Measurements from ENCODE around the gene SHISA9. TPM values are rescaled to one million over a fixed set of nuclear protein-coding genes. Genes with fewer than 3 reads are reported as not detected.

SHISA9 gene
- total RNA-seq, 1 donor from 2014 or later, result not detected

DNA sequence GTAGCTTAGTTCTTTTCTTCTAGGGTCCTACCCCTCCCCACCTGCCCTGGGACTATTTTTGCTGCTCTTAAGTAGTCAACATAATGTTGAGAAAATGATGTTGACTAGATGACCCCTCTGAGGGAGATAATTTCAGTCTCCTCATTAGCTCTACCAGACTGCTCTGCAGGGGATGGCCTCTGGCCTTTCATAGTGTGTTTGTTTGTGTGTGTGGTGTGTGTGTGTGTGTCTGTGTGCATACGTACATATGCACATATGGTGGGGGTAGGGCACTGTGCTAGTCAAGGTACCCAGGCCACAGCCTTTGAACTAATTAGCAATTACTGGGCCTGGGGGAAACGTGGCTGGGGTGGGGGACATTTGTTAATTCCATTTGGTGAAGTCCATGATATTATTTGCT lies 254.0 kb downstream of the SHISA9 start:
- Histone ChIP-seq H3K36me3 (ENCODE audit: control insufficient read depth in 3 of 3, insufficient read depth in 3 of 3, low read length in 3 of 3) (no peaks in the 10 kb centered on the region), H3K27me3 (ENCODE audit: control insufficient read depth in 3 of 3, insufficient read depth in 3 of 3, low read length in 3 of 3) (no peaks in the 10 kb centered on the region), H3K4me3 (ENCODE audit: low read length in 3 of 3) (no peak overlapping the region), H3K9me3 (ENCODE audit: control insufficient read depth in 3 of 3, low read length in 3 of 3) (no peaks in the 10 kb centered on the region), H3K4me1 (ENCODE audit: control insufficient read depth in 3 of 3, insufficient read depth in 3 of 3, low read length in 3 of 3) (no peaks in the 10 kb centered on the region), H3K9ac (ENCODE audit: low read depth in 1 of 3, low read length in 3 of 3) (no peak overlapping the region), H3K27ac (ENCODE audit: low read depth, low read length) (no peak overlapping the region)

DNA sequence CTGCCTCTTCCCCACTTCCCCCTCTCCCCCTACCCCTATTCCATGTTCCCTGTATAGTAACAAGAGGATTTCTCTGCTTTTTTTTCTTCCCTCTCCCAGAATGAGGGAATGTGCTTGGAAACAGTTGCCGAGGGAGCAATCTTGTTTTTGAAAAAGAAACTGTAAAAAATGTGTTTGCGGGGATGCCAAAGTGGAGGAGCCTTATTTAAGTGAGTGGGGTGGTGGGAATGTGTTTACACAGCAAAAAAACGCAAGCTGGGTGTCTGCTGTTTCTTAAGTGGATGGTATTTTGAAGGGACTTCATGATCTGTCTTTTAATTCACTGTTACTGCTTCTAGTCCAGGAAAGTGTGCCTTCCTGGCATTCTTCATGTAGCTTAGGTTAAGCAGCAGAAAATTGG lies 254.4 kb downstream of the SHISA9 start:
- no peak overlapping the region for H3K4me3 ChIP-seq (ENCODE audit: low read length in 3 of 3)

DNA sequence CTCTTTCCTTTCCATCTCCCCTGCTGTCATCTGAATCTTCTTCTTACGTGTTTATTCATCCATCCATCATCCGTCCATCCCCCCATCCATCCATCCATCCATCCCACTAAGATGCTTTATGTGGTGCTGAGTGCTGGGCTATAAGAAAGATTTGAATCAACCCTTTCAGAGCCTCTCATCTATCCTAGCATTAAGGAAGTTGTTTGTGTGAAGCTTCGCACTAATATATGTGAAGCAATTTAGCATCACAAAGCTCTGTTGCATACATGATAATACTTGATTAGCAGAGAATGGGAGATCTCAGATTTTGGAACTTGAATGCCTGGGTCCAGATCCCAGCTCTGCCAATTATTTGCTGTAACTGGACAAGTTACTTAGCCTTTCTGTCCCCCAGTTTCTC lies 255.7 kb downstream of the SHISA9 start:
- Histone ChIP-seq H3K9me3 (ENCODE audit: control insufficient read depth in 3 of 3, low read length in 3 of 3) (no peaks in the 10 kb centered on the region), H3K4me1 (ENCODE audit: control insufficient read depth in 3 of 3, insufficient read depth in 3 of 3, low read length in 3 of 3) (no peaks in the 10 kb centered on the region), H3K36me3 (ENCODE audit: control insufficient read depth in 3 of 3, insufficient read depth in 3 of 3, low read length in 3 of 3) (no peaks in the 10 kb centered on the region), H3K27ac (ENCODE audit: low read depth, low read length) (no peak overlapping the region), H3K27me3 (ENCODE audit: control insufficient read depth in 3 of 3, insufficient read depth in 3 of 3, low read length in 3 of 3) (no peaks in the 10 kb centered on the region), H3K4me3 (ENCODE audit: low read length in 3 of 3) (no peak overlapping the region), H3K9ac (ENCODE audit: low read depth in 1 of 3, low read length in 3 of 3) (no peak overlapping the region)

More for the DNA sequence above, 254.4 kb downstream of the SHISA9 start:
- Histone ChIP-seq H3K36me3 (ENCODE audit: control insufficient read depth in 3 of 3, insufficient read depth in 3 of 3, low read length in 3 of 3) (no peaks in the 10 kb centered on the region), H3K27ac (ENCODE audit: low read depth, low read length) (no peak overlapping the region), H3K27me3 (ENCODE audit: control insufficient read depth in 3 of 3, insufficient read depth in 3 of 3, low read length in 3 of 3) (no peaks in the 10 kb centered on the region), H3K9ac (ENCODE audit: low read depth in 1 of 3, low read length in 3 of 3) (no peak overlapping the region), H3K4me1 (ENCODE audit: control insufficient read depth in 3 of 3, insufficient read depth in 3 of 3, low read length in 3 of 3) (no peaks in the 10 kb centered on the region), H3K9me3 (ENCODE audit: control insufficient read depth in 3 of 3, low read length in 3 of 3) (no peaks in the 10 kb centered on the region)

GRCh38 chr16:13158427-13158826 lies 257.0 kb downstream of the SHISA9 start:
- Histone ChIP-seq H3K27me3 (ENCODE audit: control insufficient read depth in 3 of 3, insufficient read depth in 3 of 3, low read length in 3 of 3) (no peaks in the 10 kb centered on the region), H3K4me3 (ENCODE audit: low read length in 3 of 3) (no peak overlapping the region), H3K36me3 (ENCODE audit: control insufficient read depth in 3 of 3, insufficient read depth in 3 of 3, low read length in 3 of 3) (no peaks in the 10 kb centered on the region), H3K9ac (ENCODE audit: low read depth in 1 of 3, low read length in 3 of 3) (no peak overlapping the region), H3K9me3 (ENCODE audit: control insufficient read depth in 3 of 3, low read length in 3 of 3) (no peaks in the 10 kb centered on the region), H3K4me1 (ENCODE audit: control insufficient read depth in 3 of 3, insufficient read depth in 3 of 3, low read length in 3 of 3) (no peaks in the 10 kb centered on the region), H3K27ac (ENCODE audit: low read depth, low read length) (no peak overlapping the region)

GRCh38 chr16:13165024-13165423 lies 263.6 kb downstream of the SHISA9 start:
- no peak overlapping the region for H3K27ac ChIP-seq (ENCODE audit: low read depth, low read length)
- H3K36me3 ChIP-seq (ENCODE audit: control insufficient read depth in 3 of 3, insufficient read depth in 3 of 3, low read length in 3 of 3), result no peaks in the 10 kb centered on the region
- H3K27me3 ChIP-seq (ENCODE audit: control insufficient read depth in 3 of 3, insufficient read depth in 3 of 3, low read length in 3 of 3), result no peaks in the 10 kb centered on the region
- no peak overlapping the region for H3K9ac ChIP-seq (ENCODE audit: low read depth in 1 of 3, low read length in 3 of 3)
- H3K4me1 ChIP-seq (ENCODE audit: control insufficient read depth in 3 of 3, insufficient read depth in 3 of 3, low read length in 3 of 3), result no peaks in the 10 kb centered on the region
- H3K4me3 ChIP-seq (ENCODE audit: low read length in 3 of 3), result no peak overlapping the region
- peaks cover 0 to 2% (median 0%) of the 10 kb centered on the region in 3 donors for H3K9me3 ChIP-seq (ENCODE audit: control insufficient read depth in 3 of 3, low read length in 3 of 3)

GRCh38 chr16:13168091-13168572 lies 266.7 kb downstream of the SHISA9 start:
- Histone ChIP-seq H3K9me3 (ENCODE audit: control insufficient read depth in 3 of 3, low read length in 3 of 3) (peaks cover 0 to 2% (median 0%) of the 10 kb centered on the region in 3 donors), H3K36me3 (ENCODE audit: control insufficient read depth in 3 of 3, insufficient read depth in 3 of 3, low read length in 3 of 3) (no peaks in the 10 kb centered on the region), H3K27ac (ENCODE audit: low read depth, low read length) (no peak overlapping the region), H3K27me3 (ENCODE audit: control insufficient read depth in 3 of 3, insufficient read depth in 3 of 3, low read length in 3 of 3) (no peaks in the 10 kb centered on the region), H3K4me1 (ENCODE audit: control insufficient read depth in 3 of 3, insufficient read depth in 3 of 3, low read length in 3 of 3) (no peaks in the 10 kb centered on the region), H3K4me3 (ENCODE audit: low read length in 3 of 3) (no peak overlapping the region), H3K9ac (ENCODE audit: low read depth in 1 of 3, low read length in 3 of 3) (no peak overlapping the region)

GRCh38 chr16:13171313-13171712 lies 269.9 kb downstream of the SHISA9 start:
- Histone ChIP-seq H3K4me3 (ENCODE audit: low read length in 3 of 3) (no peak overlapping the region), H3K27me3 (ENCODE audit: control insufficient read depth in 3 of 3, insufficient read depth in 3 of 3, low read length in 3 of 3) (no peaks in the 10 kb centered on the region), H3K4me1 (ENCODE audit: control insufficient read depth in 3 of 3, insufficient read depth in 3 of 3, low read length in 3 of 3) (no peaks in the 10 kb centered on the region), H3K27ac (ENCODE audit: low read depth, low read length) (no peak overlapping the region), H3K9me3 (ENCODE audit: control insufficient read depth in 3 of 3, low read length in 3 of 3) (peaks cover 0 to 2% (median 0%) of the 10 kb centered on the region in 3 donors), H3K36me3 (ENCODE audit: control insufficient read depth in 3 of 3, insufficient read depth in 3 of 3, low read length in 3 of 3) (no peaks in the 10 kb centered on the region), H3K9ac (ENCODE audit: low read depth in 1 of 3, low read length in 3 of 3) (no peak overlapping the region)

- H3K27ac ChIP-seq (ENCODE audit: low read depth, low read length), result no peak overlapping the region
- no peaks in the 10 kb centered on the region for H3K4me1 ChIP-seq (ENCODE audit: control insufficient read depth in 3 of 3, insufficient read depth in 3 of 3, low read length in 3 of 3)
- no peaks in the 10 kb centered on the region for H3K36me3 ChIP-seq (ENCODE audit: control insufficient read depth in 3 of 3, insufficient read depth in 3 of 3, low read length in 3 of 3)
- H3K9me3 ChIP-seq (ENCODE audit: control insufficient read depth in 3 of 3, low read length in 3 of 3), result peaks cover 0 to 1% (median 0%) of the 10 kb centered on the region in 3 donors
- no peaks in the 10 kb centered on the region for H3K27me3 ChIP-seq (ENCODE audit: control insufficient read depth in 3 of 3, insufficient read depth in 3 of 3, low read length in 3 of 3)
- H3K9ac ChIP-seq (ENCODE audit: low read depth in 1 of 3, low read length in 3 of 3), result no peak overlapping the region
- H3K4me3 ChIP-seq (ENCODE audit: low read length in 3 of 3), result no peak overlapping the region
These were observed 275.3 kb downstream of the SHISA9 start for GRCh38 chr16:13176711-13177110.

DNA sequence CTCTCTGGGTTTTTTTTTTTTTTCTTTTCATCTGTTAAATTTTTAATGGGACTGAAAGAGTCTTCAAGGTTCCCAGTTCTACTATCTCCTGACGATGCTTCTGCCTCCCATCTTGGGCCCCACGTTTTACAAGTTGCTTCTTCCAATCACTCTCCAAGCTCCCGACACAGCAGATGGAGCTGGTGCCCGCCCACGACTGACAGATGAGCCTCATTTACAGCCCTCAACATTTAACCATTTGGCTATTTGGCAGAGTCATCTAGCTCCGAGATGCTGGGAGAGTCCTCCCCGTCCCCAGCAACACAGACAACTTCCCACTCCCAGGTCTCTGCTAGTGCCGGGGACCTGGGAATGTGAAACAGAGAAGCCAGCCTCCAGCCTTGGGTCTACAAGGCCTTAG lies 276.9 kb downstream of the SHISA9 start:
- Histone ChIP-seq H3K9me3 (ENCODE audit: control insufficient read depth in 3 of 3, low read length in 3 of 3) (peaks cover 0 to 1% (median 0%) of the 10 kb centered on the region in 3 donors), H3K4me1 (ENCODE audit: control insufficient read depth in 3 of 3, insufficient read depth in 3 of 3, low read length in 3 of 3) (no peaks in the 10 kb centered on the region), H3K4me3 (ENCODE audit: low read length in 3 of 3) (no peak overlapping the region)

GRCh38 chr16:13181432-13181831 lies 280.0 kb downstream of the SHISA9 start:
- no peaks in the 10 kb centered on the region for H3K36me3 ChIP-seq (ENCODE audit: control insufficient read depth in 3 of 3, insufficient read depth in 3 of 3, low read length in 3 of 3)
- no peaks in the 10 kb centered on the region for H3K4me1 ChIP-seq (ENCODE audit: control insufficient read depth in 3 of 3, insufficient read depth in 3 of 3, low read length in 3 of 3)
- H3K27me3 ChIP-seq (ENCODE audit: control insufficient read depth in 3 of 3, insufficient read depth in 3 of 3, low read length in 3 of 3), result no peaks in the 10 kb centered on the region
- H3K27ac ChIP-seq (ENCODE audit: low read depth, low read length), result no peak overlapping the region
- no peak overlapping the region for H3K9ac ChIP-seq (ENCODE audit: low read depth in 1 of 3, low read length in 3 of 3)
- no peak overlapping the region for H3K4me3 ChIP-seq (ENCODE audit: low read length in 3 of 3)
- H3K9me3 ChIP-seq (ENCODE audit: control insufficient read depth in 3 of 3, low read length in 3 of 3), result peaks cover 0 to 1% (median 0%) of the 10 kb centered on the region in 3 donors

More for the DNA sequence above, 276.9 kb downstream of the SHISA9 start:
- Histone ChIP-seq H3K36me3 (ENCODE audit: control insufficient read depth in 3 of 3, insufficient read depth in 3 of 3, low read length in 3 of 3) (no peaks in the 10 kb centered on the region), H3K27ac (ENCODE audit: low read depth, low read length) (no peak overlapping the region), H3K27me3 (ENCODE audit: control insufficient read depth in 3 of 3, insufficient read depth in 3 of 3, low read length in 3 of 3) (no peaks in the 10 kb centered on the region), H3K9ac (ENCODE audit: low read depth in 1 of 3, low read length in 3 of 3) (no peak overlapping the region)
